ENCODE results near the gene CRHR2.

DNA sequence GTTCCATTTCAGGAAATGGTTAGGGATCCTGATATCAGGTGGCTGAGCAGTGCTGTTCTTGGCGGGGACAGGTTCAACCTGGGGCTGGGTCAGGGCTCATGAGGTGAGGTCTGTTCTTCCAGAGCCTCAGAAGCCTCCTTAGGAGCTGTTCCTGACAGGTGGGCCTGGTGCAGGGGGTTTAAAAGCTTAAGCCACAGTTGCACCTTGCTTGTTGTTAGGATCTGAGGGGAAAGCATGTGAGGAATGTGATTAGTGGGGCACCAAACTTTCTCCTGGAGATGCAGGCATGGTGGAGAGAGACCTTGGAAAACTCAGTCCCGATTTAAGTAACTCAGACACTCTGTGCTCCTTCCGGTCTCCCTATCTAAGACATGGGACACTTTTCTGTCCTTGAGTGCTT lies 18.7 kb upstream of the CRHR2 start:
- TF ChIP-seq, protein P1, sequence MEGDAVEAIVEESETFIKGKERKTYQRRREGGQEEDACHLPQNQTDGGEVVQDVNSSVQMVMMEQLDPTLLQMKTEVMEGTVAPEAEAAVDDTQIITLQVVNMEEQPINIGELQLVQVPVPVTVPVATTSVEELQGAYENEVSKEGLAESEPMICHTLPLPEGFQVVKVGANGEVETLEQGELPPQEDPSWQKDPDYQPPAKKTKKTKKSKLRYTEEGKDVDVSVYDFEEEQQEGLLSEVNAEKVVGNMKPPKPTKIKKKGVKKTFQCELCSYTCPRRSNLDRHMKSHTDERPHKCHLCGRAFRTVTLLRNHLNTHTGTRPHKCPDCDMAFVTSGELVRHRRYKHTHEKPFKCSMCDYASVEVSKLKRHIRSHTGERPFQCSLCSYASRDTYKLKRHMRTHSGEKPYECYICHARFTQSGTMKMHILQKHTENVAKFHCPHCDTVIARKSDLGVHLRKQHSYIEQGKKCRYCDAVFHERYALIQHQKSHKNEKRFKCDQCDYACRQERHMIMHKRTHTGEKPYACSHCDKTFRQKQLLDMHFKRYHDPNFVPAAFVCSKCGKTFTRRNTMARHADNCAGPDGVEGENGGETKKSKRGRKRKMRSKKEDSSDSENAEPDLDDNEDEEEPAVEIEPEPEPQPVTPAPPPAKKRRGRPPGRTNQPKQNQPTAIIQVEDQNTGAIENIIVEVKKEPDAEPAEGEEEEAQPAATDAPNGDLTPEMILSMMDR (IDR thresholded peaks at IDR 0.05; ENCODE audit: low read length): no peak
- TF ChIP-seq EZH2 (optimal IDR thresholded peaks at IDR 0.05; ENCODE audit: low read depth, low read length) (no peak), EZH2phosphoT487 (IDR thresholded peaks at IDR 0.05; ENCODE audit: low read length) (no peak)
